Upper lobe of right lung (tissue), 1 donor: ENCODE data around the gene ARL2. TPM values are rescaled to one million over a fixed set of nuclear protein-coding genes. Genes with fewer than 3 reads are reported as not detected.

Source experiments
- ATAC-seq: fragments of 200-7000 bp; cut with Tn5 transposase; one replicate; pipeline ENCODE4 v1.9.1; 2020; ENCODE audit warnings: mild to moderate bottlenecking, moderate library complexity
- DNase-seq: peaks from one replicate; pipeline ENCODE4 v3.0.0-alpha.2; 2020
- H3K27ac ChIP-seq: fragments of 200-600 bp; one replicate; pipeline ENCODE4 v1.8.0; 2022
- H3K27me3 ChIP-seq: fragments of 200-600 bp; one replicate; pipeline ENCODE4 v1.8.0; 2022; ENCODE audit warnings: mild to moderate bottlenecking
- H3K36me3 ChIP-seq: fragments of 200-600 bp; one replicate; pipeline ENCODE4 v1.8.0; 2022
- H3K4me1 ChIP-seq: fragments of 200-600 bp; one replicate; pipeline ENCODE4 v1.8.0; 2022
- H3K4me3 ChIP-seq: fragments of 200-600 bp; one replicate; pipeline ENCODE4 v1.8.0; 2022; ENCODE audit warnings: mild to moderate bottlenecking
- H3K9me3 ChIP-seq: fragments of 200-600 bp; one replicate; pipeline ENCODE4 v1.8.0; 2022
- CTCF ChIP-seq: fragments of 200-600 bp; IDR thresholded peaks from one replicate; pipeline ENCODE4 v1.8.0; 2022; ENCODE audit warnings: antibody characterized with exemption
- intact Hi-C: fragments of 100-400 bp; cut with DNase I; formaldehyde crosslinking; loops from one replicate; pipeline ENCODE4 v1.11.0; 2022
- total RNA-seq: library from RNA; stranded (reverse); fragmentation: NEBNext Ultra II Directional; extraction: Animal tissue kit (Norgen Biotek cat#: 25700); gene quantifications from one replicate; pipeline ENCODE4 v1.2.1, GENCODE V29; 2021
- donor health status: DM: no; HTN: yes; CAD: no; lungs with severe emphysema.

The ARL2 gene
- total RNA-seq, 1 donor from 2014 or later, result 84.4 TPM

GRCh38 chr11:65034423-65034822 is 20.5 kb downstream of the ARL2 start:
- Histone ChIP-seq H3K4me3 (no peak overlapping the region), H3K27ac (no peak overlapping the region), H3K9me3 (no peaks in the 10 kb centered on the region), H3K36me3 (peaks cover 64% of the 10 kb centered on the region), H3K27me3 (no peaks in the 10 kb centered on the region), H3K4me1 (no peaks in the 10 kb centered on the region)
- no peak for ATAC-seq
- intact Hi-C loops, result no loop called here
- TF ChIP-seq CTCF, result no peak
- no peak for DNase-seq

- Histone ChIP-seq H3K4me1 (peaks cover 6% of the 10 kb centered on the region), H3K9me3 (no peaks in the 10 kb centered on the region), H3K36me3 (peaks cover 70% of the 10 kb centered on the region), H3K4me3 (no peak overlapping the region), H3K27ac (no peak overlapping the region), H3K27me3 (no peaks in the 10 kb centered on the region)
- ATAC-seq (no peak), DNase-seq (no peak)
- TF ChIP-seq CTCF, result no peak
- intact Hi-C loops, result no loop called here
These were observed 21.6 kb downstream of the ARL2 start for GRCh38 chr11:65035579-65035978.

- no peak for TF ChIP-seq CTCF
- intact Hi-C loops, result no loop called here
- no peak for ATAC-seq
- H3K4me1 ChIP-seq, result peaks cover 8% of the 10 kb centered on the region
- H3K27ac ChIP-seq, result no peak overlapping the region
- no peak overlapping the region for H3K4me3 ChIP-seq
- no peaks in the 10 kb centered on the region for H3K27me3 ChIP-seq
- H3K9me3 ChIP-seq, result no peaks in the 10 kb centered on the region
- DNase-seq, result peak; percentile 84
- peaks cover 68% of the 10 kb centered on the region for H3K36me3 ChIP-seq
These were observed 23.0 kb downstream of the ARL2 start for GRCh38 chr11:65036931-65037330.

GRCh38 chr11:65040520-65040846 is 26.5 kb downstream of the ARL2 start:
- intact Hi-C loops, result no loop called here
- no peak for ATAC-seq
- H3K27ac ChIP-seq, result peak overlapping the region; percentile 90
- H3K9me3 ChIP-seq, result no peaks in the 10 kb centered on the region
- no peaks in the 10 kb centered on the region for H3K27me3 ChIP-seq
- TF ChIP-seq CTCF, result no peak
- peaks cover 29% of the 10 kb centered on the region for H3K4me1 ChIP-seq
- H3K36me3 ChIP-seq, result peaks cover 51% of the 10 kb centered on the region
- no peak for DNase-seq
- H3K4me3 ChIP-seq, result peak overlapping the region; percentile 83

GRCh38 chr11:65040847-65041622 is 27.1 kb downstream of the ARL2 start, which contains the start of gene SAC3D1:
TSS of gene SAC3D1 (plus strand) at chr11:65041210. CDS start at chr11:65041293, 83 bp downstream.
- ATAC-seq, result peak; percentile 95
- DNase-seq, result peak; percentile 95
- Histone ChIP-seq H3K27me3 (no peaks in the 10 kb centered on the region), H3K4me3 (peak within 1 kb of the TSS; percentile 83), H3K9me3 (no peaks in the 10 kb centered on the region), H3K36me3 (peaks cover 45% of the 10 kb centered on the region), H3K4me1 (peaks cover 29% of the 10 kb centered on the region), H3K27ac (peak within 1 kb of the TSS; percentile 90)
- intact Hi-C loops, result no loop called here
- TF ChIP-seq CTCF, result no peak

GRCh38 chr11:65042891-65043290 is 28.9 kb downstream of the ARL2 start:
- DNase-seq (no peak), ATAC-seq (no peak)
- no peak overlapping the region for H3K4me3 ChIP-seq
- TF ChIP-seq CTCF, result no peak
- intact Hi-C loops, result no loop called here
- H3K36me3 ChIP-seq, result peaks cover 28% of the 10 kb centered on the region
- peaks cover 29% of the 10 kb centered on the region for H3K4me1 ChIP-seq
- no peaks in the 10 kb centered on the region for H3K27me3 ChIP-seq
- H3K27ac ChIP-seq, result no peak overlapping the region
- H3K9me3 ChIP-seq, result no peaks in the 10 kb centered on the region
